ENCODE measurements around the gene CTRB1.

CTRB1 gene

GRCh38 chr16:75273054-75273925 is 54.5 kb downstream of the CTRB1 start:
- no peak for DNase-seq
